ENCODE results near the gene PLEKHG4B. TPM values are rescaled to one million over a fixed set of nuclear protein-coding genes. Genes with fewer than 3 reads are reported as not detected.
"Not testable (repeated sequence)": the region's sequence is repeated elsewhere in the genome, so short reads cannot be mapped to it uniquely, and the experiment has no call there.

PLEKHG4B gene
- total and polyA plus RNA-seq, 4 donors, result under 0.01 to 0.05 (median 0.01) TPM; not detected in 1

DNA sequence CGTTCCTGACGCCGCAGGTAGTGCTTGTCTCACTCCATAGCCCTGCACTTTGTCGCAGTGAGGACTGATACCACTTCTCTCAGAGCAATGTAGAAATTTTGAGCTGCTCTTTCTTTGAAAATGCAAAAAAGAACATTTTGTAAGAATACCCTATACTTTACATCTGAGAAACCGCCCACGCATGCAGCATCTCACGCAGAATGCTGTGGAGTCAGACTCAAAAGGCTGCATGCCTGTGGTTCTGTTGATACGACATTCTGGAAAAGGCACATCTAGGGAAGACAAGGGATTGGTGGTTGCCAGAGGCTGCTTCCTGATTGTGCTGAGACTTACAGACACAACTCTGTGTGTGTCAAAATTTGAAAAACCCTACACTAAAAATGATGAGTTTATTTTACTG, 146.0 kb downstream of the PLEKHG4B start:
- not testable (repeated sequence) for H3K27ac ChIP-seq (ENCODE audit: low read depth in 1 of 2, low read length in 2 of 2); H3K4me1 ChIP-seq (ENCODE audit: control insufficient read depth in 4 of 4, insufficient read depth in 4 of 4, low read length in 3 of 4); DNase-seq (ENCODE audit: low spot score); H3K9ac ChIP-seq (ENCODE audit: low read depth in 1 of 2, low read length in 2 of 2); H3K27me3 ChIP-seq (ENCODE audit: control insufficient read depth in 4 of 4, insufficient read depth in 4 of 4, low read length in 3 of 4); H3K9me3 ChIP-seq (ENCODE audit: control insufficient read depth in 4 of 4, low read length in 3 of 4); H3K4me3 ChIP-seq (ENCODE audit: low read depth in 1 of 3, low read length in 3 of 3)
- WGBS, result 98% methylated on average over 8 of the region's 8 CpGs
- H3K36me3 ChIP-seq (ENCODE audit: control insufficient read depth in 4 of 4, insufficient read depth in 3 of 4, low read depth in 1 of 4, low read length in 3 of 4), result peaks cover 5 to 54% (median 43%) of the 10 kb centered on the region in 4 donors

Small RNA genes lying within 50 kb of the gene (small RNA-seq; reads per million reads assigned to genes)
- gene RF00019, result not detected

Other genes starting within 250 kb of the PLEKHG4B start
- gene LRRC14B, start 99.3 kb downstream of the PLEKHG4B start, total RNA-seq, result under 1 TPM in 1 of 2 donors, not detected in 1; 0.09 TPM
- not detected for gene LRRC14B, start 99.3 kb downstream of the PLEKHG4B start, polyA plus RNA-seq
- 1 to 10 TPM; 1.9 to 2.3 TPM for gene CCDC127, start 126.0 kb downstream of the PLEKHG4B start, total RNA-seq
- 1 to 10 TPM; 1.1 to 2.6 TPM for gene CCDC127, start 126.0 kb downstream of the PLEKHG4B start, polyA plus RNA-seq
- gene SDHA, start 126.2 kb downstream of the PLEKHG4B start, total RNA-seq, result 100 to 1,000 TPM in 1 of 2 donors, 10 to 100 TPM in 1; 79.2 to 172 TPM
- gene SDHA, start 126.2 kb downstream of the PLEKHG4B start, polyA plus RNA-seq, result 100 to 1,000 TPM; 147 to 215 TPM
- 10 to 100 TPM; 36.1 to 60.9 TPM for gene PDCD6, start 179.5 kb downstream of the PLEKHG4B start, total RNA-seq
- gene PDCD6, start 179.5 kb downstream of the PLEKHG4B start, polyA plus RNA-seq, result 10 to 100 TPM; 55.4 to 63.9 TPM
- under 1 TPM; 0.33 to 0.47 TPM for gene AHRR, start 229.5 kb downstream of the PLEKHG4B start, total RNA-seq
- gene AHRR, start 229.5 kb downstream of the PLEKHG4B start, polyA plus RNA-seq, result under 1 TPM; 0.15 TPM